Heart left ventricle (tissue), 16 donors: ENCODE data around the gene RPL26. TPM values are rescaled to one million over a fixed set of nuclear protein-coding genes. Genes with fewer than 3 reads are reported as not detected.

Experiments used
- ATAC-seq, 4 donors: fragments of 200-7000 bp; cut with Tn5 transposase; one replicate each; pipeline ENCODE4 v1.9.1; 2020 to 2022; ENCODE audit warnings: moderate library complexity in 4 of 4, mild to moderate bottlenecking in 3 of 4, moderate number of reproducible peaks in 1 of 4
- DNase-seq, 5 donors: peaks; one replicate each; pipeline ENCODE4 v3.0.0-alpha.2; 2020
- H3K27ac ChIP-seq, 12 donors: fragments of 200-600 bp; sonication (generic) in 4 of 12; one replicate each; pipeline versions ENCODE4 v1.5.0 to v1.8.0; 2016 to 2022; ENCODE audit warnings: mild to moderate bottlenecking in 2 of 12
- H3K27me3 ChIP-seq, 9 donors: fragments of 200-600 bp; sonication (generic) in 2 of 9; one replicate each; pipeline versions ENCODE4 v1.5.1 to v1.8.0; 2016 to 2022; ENCODE audit warnings: mild to moderate bottlenecking in 3 of 9
- H3K36me3 ChIP-seq, 9 donors: fragments of 200-600 bp; sonication (generic) in 2 of 9; one replicate each; pipeline versions ENCODE4 v1.5.0 to v1.8.0; 2018 to 2022; ENCODE audit warnings: mild to moderate bottlenecking in 2 of 9
- H3K4me1 ChIP-seq, 12 donors: fragments of 200-600 bp; sonication (generic) in 4 of 12; one replicate each; pipeline versions ENCODE4 v1.5.0 to v1.8.0; 2016 to 2022; ENCODE audit warnings: mild to moderate bottlenecking in 3 of 12
- H3K4me3 ChIP-seq, 12 donors: fragments of 200-600 bp; sonication (generic) in 4 of 12; one replicate each; pipeline versions ENCODE4 v1.5.0 to v1.8.0; 2017 to 2022; ENCODE audit warnings: mild to moderate bottlenecking in 9 of 12, moderate library complexity in 4 of 12
- H3K9me3 ChIP-seq, 12 donors: fragments of 200-600 bp; sonication (generic) in 4 of 12; one replicate each; pipeline versions ENCODE4 v1.5.0 to v1.8.0; 2016 to 2022; ENCODE audit warnings: mild to moderate bottlenecking in 1 of 12
- POLR2A ChIP-seq, 2 donors: fragments of 450-650 bp; IDR thresholded peaks; one replicate each; pipeline ENCODE4 v1.6.1; 2017; ENCODE audit warnings: antibody characterized with exemption in 2 of 2, mild to moderate bottlenecking in 2 of 2, moderate library complexity in 2 of 2
- WGBS, 4 donors: extraction: QIAGEN DNeasy Blood & Tissue Kit in 2 of 4; methylation state at CpG; one replicate each; pipeline versions ENCODE4 v1.1.5 to v1.1.7; 2013 to 2018; 5-methylcytosine and 5-hydroxymethylcytosine counted together
- intact Hi-C, 10 donors: fragments of 100-400 bp; cut with DNase I; formaldehyde crosslinking; loops; one replicate each; pipeline versions ENCODE4 v1.11.1 to v1.14.2; 2022
- long read RNA-seq, 3 donors: library from polyadenylated mRNA; unstranded; transcript quantifications; one replicate each; pipeline ENCODE4 v2.0.0, GENCODE V29; 2020 to 2021
- polyA plus RNA-seq, 2 donors: library from polyadenylated mRNA; stranded (reverse); fragments of 200-250 nt; gene quantifications; one replicate each; pipeline ENCODE4 v1.2.3, GENCODE V29; 2013
- total RNA-seq, 9 donors: library from RNA; depleted of rRNA in 2 of 9; stranded (reverse); fragments of >200 nt in 2 of 9; fragmentation: NEBNext Ultra II Directional in 3 of 9; extraction: Animal tissue kit (Norgen Biotek cat#: 25700) in 3 of 9; gene quantifications; one replicate each; pipeline versions ENCODE4 v1.1.0 to v1.2.4, GENCODE V29; 2016 to 2023
- TF ChIP-seq, protein P1 (sequence below), 12 donors: fragments of 200-600 bp; sonication (generic) in 4 of 12; IDR thresholded peaks; one replicate each; pipeline versions ENCODE4 v1.5.0 to v1.8.0; 2018 to 2022; ENCODE audit warnings: antibody characterized with exemption in 12 of 12, mild to moderate bottlenecking in 5 of 12
- donor health status: ischemic (EF 13 %, LVEDD 7.1; RV severe dilation, severe dysfunction).
- donor health status: healthy with polysubstance abuse.
- donor health status: DM: no; HTN: yes; CAD: no.
- donor health status: DM: no; HTN: no; CAD: no.
- donor health status: ischemic (EF 25% LVEDD 6.9; RV normal size, moderate dysfunction).
- donor health status: ischemic (EF 25% LVEDD 5.7; RV mildly dilated, moderate dysfunction).
- donor health status: healthy.
- donor health status: DM: yes; HTN: yes; CAD: no.
- donor health status: ischemic (EF 35%, LVEDD 5.7; RV mildly dilated, moderate dysfunction).
- donor health status: nonischemic (EF 11% LVEDD 7.7; RV severe dilation, severe dysfunction).
- donor health status: DM: yes; HTN: yes; CAD: no.
- donor health status: PGD.
- donor health status: ischemic (EF 29% LVEDD 5.4; RV normal size, mild dysfunction).
- donor health status: nonischemic (EF 23%, LVEDD 6.1; RV moderate dilation, normal function).

The RPL26 gene
- total RNA-seq = 1,000 to 10,000 TPM in 8 of 9 donors, 100 to 1,000 TPM in 1; 967 to 1,970 (median 1,265) TPM
- polyA plus RNA-seq = 1,000 to 10,000 TPM; 1,139 to 4,104 TPM
- long read RNA-seq, donor 1, transcript RPL26-214 (4 exons, 528 nt) = major isoform, 196 of 232 reads
- long read RNA-seq, donor 1, transcript RPL26-209 (4 exons, 870 nt) = minor isoform, 7 of 232 reads
- long read RNA-seq, donor 1, partial matches to known transcripts = 6 of 232 reads
- long read RNA-seq, donor 1, other reads (novel, unspliced or antisense) = 17 of 232 reads
- long read RNA-seq, donor 2, transcript RPL26-214 (4 exons, 528 nt) = major isoform, 233 of 253 reads
- long read RNA-seq, donor 2, partial matches to known transcripts = 5 of 253 reads
- long read RNA-seq, donor 2, other reads (novel, unspliced or antisense) = 10 of 253 reads
- long read RNA-seq, donor 3, transcript RPL26-214 (4 exons, 528 nt) = major isoform, 219 of 239 reads
- long read RNA-seq, donor 3, partial matches to known transcripts = 10 of 239 reads
- long read RNA-seq, donor 3, other reads (novel, unspliced or antisense) = 4 of 239 reads

DNA sequence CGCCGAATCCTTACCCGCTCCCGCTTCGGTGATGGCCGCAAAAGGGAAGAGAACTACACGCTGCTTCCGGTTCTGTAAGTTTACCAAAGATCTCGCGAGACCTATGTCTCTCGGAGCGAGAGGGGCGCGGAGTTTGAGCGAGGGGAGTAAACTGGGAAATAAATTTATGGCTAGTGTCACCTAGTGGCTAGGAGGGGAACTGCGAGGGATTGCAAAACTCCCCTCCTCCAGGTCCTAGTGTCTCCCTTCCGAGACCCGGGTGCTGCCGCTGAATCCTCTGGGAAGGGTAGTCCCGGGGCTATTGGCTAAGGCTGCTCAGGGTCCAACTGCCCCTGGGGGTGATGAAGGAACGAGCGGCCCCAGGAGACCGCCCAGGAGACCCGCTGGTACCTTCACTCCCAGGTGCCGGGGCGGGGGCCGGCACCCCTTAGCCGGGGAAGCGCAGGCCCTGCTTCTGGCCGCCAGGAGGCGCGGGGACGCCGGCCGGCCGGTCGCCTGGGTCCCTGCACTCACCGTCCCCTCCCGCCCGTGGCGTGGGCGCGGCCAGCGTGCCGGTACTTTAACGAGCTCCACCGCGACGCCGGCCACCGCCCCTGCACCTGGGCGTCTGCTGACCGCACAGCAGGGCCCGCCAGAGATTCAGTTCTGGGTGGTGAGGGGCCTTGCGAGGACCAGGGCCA lies at the start of gene RPL26:
Gene RPL26, minus strand, starts transcription at position 51 of the 680 bp plus-strand sequence. CDS start 883 bp downstream, outside the sequence.
- WGBS, 4 donors = 0% methylated on average over 25 to 55 of the region's 55 CpGs

DNA sequence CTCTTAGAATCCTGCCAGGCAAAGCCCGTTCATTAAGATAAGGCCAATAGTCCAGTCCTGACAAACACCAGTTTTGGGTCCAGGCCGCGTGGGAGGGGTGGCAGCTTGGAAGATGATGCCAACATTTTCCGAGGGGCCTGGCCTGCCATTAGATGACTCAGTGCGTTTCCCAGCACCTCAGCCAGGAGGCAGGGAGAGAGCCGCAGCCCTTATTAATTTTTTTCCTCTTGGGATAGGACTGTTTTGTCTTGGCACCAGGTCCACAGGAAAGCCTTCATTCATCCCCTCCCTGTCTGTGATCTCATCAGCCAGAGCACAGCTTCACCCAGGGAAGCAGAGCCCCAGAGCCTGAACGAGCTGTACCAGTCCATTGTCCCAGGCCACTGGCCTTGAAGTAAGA lies 48.0 kb upstream of the RPL26 start:
- 31 to 54% (median 42%) methylated on average over 7 of the region's 7 CpGs for WGBS, 4 donors
- H3K36me3 ChIP-seq = no peaks in the 10 kb centered on the region
- ATAC-seq = peak; percentile 21 to 36 (median 25)
- H3K27ac ChIP-seq = peak overlapping the region in 10 of 12 donors; percentile 21 to 73 (median 60)
- peaks cover 0 to 21% (median 7%) of the 10 kb centered on the region in 12 donors for H3K4me1 ChIP-seq
- peak; percentile 43 to 75 (median 69) for DNase-seq
- no peak overlapping the region for H3K4me3 ChIP-seq
- no peaks in the 10 kb centered on the region for H3K27me3 ChIP-seq
- intact Hi-C loops = loop anchor here in 2 of 10 donors (5.0 to 10.0 kb wide), 2 partner anchors 46 kb away; partner anchors contain the start of gene RPL26 (in 1 of the 2)
- H3K9me3 ChIP-seq = no peaks in the 10 kb centered on the region
- TF ChIP-seq, protein P1, sequence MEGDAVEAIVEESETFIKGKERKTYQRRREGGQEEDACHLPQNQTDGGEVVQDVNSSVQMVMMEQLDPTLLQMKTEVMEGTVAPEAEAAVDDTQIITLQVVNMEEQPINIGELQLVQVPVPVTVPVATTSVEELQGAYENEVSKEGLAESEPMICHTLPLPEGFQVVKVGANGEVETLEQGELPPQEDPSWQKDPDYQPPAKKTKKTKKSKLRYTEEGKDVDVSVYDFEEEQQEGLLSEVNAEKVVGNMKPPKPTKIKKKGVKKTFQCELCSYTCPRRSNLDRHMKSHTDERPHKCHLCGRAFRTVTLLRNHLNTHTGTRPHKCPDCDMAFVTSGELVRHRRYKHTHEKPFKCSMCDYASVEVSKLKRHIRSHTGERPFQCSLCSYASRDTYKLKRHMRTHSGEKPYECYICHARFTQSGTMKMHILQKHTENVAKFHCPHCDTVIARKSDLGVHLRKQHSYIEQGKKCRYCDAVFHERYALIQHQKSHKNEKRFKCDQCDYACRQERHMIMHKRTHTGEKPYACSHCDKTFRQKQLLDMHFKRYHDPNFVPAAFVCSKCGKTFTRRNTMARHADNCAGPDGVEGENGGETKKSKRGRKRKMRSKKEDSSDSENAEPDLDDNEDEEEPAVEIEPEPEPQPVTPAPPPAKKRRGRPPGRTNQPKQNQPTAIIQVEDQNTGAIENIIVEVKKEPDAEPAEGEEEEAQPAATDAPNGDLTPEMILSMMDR (IDR thresholded peaks at IDR 0.05) = peak in 3 of 12 donors; percentile 7 to 28 (median 16)
- TF ChIP-seq POLR2A (IDR thresholded peaks at IDR 0.05) = peak in 1 of 2 donors; percentile 15

More for the DNA sequence above, at the start of gene RPL26:
- peak within 1 kb of the TSS; percentile 40 to 77 (median 70) for H3K4me3 ChIP-seq
- intact Hi-C loops = loop anchor here in 2 of 10 donors (1.0 to 10.0 kb wide), 4 partner anchors 52 to 71 kb away; partner anchors contain the start of genes NDEL1 (in 2 of the 2) and ARHGEF15 (in 1 of the 2)
- DNase-seq (peak; percentile 95 to 97 (median 96)), ATAC-seq (peak; percentile 89 to 97 (median 92))
- no peaks in the 10 kb centered on the region for H3K27me3 ChIP-seq
- H3K4me1 ChIP-seq = peaks cover 0 to 51% (median 29%) of the 10 kb centered on the region in 12 donors
- H3K9me3 ChIP-seq = no peaks in the 10 kb centered on the region
- peaks cover 0 to 38% (median 37%) of the 10 kb centered on the region in 9 donors for H3K36me3 ChIP-seq
- peak within 1 kb of the TSS; percentile 12 to 93 (median 80) for H3K27ac ChIP-seq
- TF ChIP-seq, protein P1 (IDR thresholded peaks at IDR 0.05) = peak; percentile 96 to 99 (median 98)
- TF ChIP-seq POLR2A (IDR thresholded peaks at IDR 0.05) = peak in 1 of 2 donors; percentile 73

- DNase-seq = no peak
- TF ChIP-seq, protein P1 (IDR thresholded peaks at IDR 0.05) = no peak
- no peak for TF ChIP-seq POLR2A (IDR thresholded peaks at IDR 0.05)
- WGBS, 4 donors = 94 to 98% (median 97%) methylated on average over 3 of the region's 3 CpGs
- intact Hi-C loops = no loop called here
- no peak for ATAC-seq
- Histone ChIP-seq H3K36me3 (no peaks in the 10 kb centered on the region), H3K27ac (no peak overlapping the region), H3K27me3 (no peaks in the 10 kb centered on the region), H3K9me3 (no peaks in the 10 kb centered on the region), H3K4me1 (peaks cover 0 to 16% (median 6%) of the 10 kb centered on the region in 12 donors), H3K4me3 (no peak overlapping the region)
These were observed 43.8 kb upstream of the RPL26 start for GRCh38 chr17:8426802-8427201.
